Cardiac muscle cell (in vitro differentiated cells and primary cell): ENCODE measurements around the gene ANKRD11. TPM values are rescaled to one million over a fixed set of nuclear protein-coding genes. Genes with fewer than 3 reads are reported as not detected.

ENCODE experiments used
- DNase-seq, 2 donors: peaks; one replicate each; pipeline versions ENCODE4 v3.0.0 to v3.0.0-alpha.2; 2010 to 2017; ENCODE audit warnings: low read depth in 1 of 2, low spot score in 1 of 2
- H3K27ac ChIP-seq: fragments of 200-600 bp; sonication (generic); 2 replicates; pipeline ENCODE4 v1.5.1; 2016
- H3K27me3 ChIP-seq: fragments of 200-600 bp; sonication (generic); 2 replicates; pipeline ENCODE4 v1.6.0; 2016; ENCODE audit warnings: control low read depth
- H3K36me3 ChIP-seq: fragments of 200-600 bp; sonication (generic); 2 replicates; pipeline ENCODE4 v1.5.1; 2016; ENCODE audit warnings: control low read depth
- H3K4me1 ChIP-seq: fragments of 200-600 bp; sonication (generic); 2 replicates; pipeline ENCODE4 v1.8.1; 2017; ENCODE audit warnings: low read depth, mild to moderate bottlenecking, mixed run types
- H3K4me3 ChIP-seq: fragments of 200-600 bp; sonication (generic); 2 replicates; pipeline ENCODE4 v1.5.1; 2016; ENCODE audit warnings: mild to moderate bottlenecking
- H3K9me3 ChIP-seq: fragments of 200-600 bp; sonication (generic); 2 replicates; pipeline ENCODE4 v1.5.1; 2017; ENCODE audit warnings: low read depth, mild to moderate bottlenecking, control low read depth
- polyA plus RNA-seq: library from polyadenylated mRNA; unstranded; fragments of >200 nt; fragmentation: Nextera tagmentation; extraction: Ambion mirVana; gene quantifications from 2 replicates; pipeline ENCODE4 v1.2.1, GENCODE V29; 2016
- total RNA-seq: library from RNA; depleted of rRNA; stranded (reverse); fragments of >200 nt; gene quantifications from 2 replicates; pipeline ENCODE4 v1.2.3, GENCODE V29; 2016
- TF ChIP-seq, protein P1 (sequence below): IDR thresholded peaks from 2 replicates; pipeline ENCODE4 v1.5.1; 2012; ENCODE audit warnings: low read depth, mild to moderate bottlenecking, low read length

The ANKRD11 gene
- total and polyA plus RNA-seq, 2 experiments from 2014 or later: 111 to 131 TPM

DNA sequence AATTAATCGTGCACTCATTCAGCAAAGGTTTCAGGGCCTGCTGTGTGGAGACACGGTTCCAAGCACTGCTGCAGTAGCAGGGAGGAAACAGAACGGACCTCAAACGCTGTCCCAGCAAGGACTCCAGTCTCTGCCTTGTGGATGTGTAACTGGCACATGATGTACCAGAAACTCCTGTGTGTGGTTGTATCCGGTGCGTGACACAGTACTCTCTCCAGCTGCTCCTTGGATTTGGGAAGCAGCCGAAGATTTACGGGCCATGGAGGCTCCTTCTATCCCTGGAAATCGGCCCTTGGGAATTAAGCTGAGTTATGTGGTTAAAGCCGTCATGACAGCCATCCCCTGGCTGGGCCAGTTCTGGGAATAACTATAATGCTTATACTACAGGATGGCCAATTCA is 8.5 kb upstream of the ANKRD11 start:
- TF ChIP-seq, protein P1, sequence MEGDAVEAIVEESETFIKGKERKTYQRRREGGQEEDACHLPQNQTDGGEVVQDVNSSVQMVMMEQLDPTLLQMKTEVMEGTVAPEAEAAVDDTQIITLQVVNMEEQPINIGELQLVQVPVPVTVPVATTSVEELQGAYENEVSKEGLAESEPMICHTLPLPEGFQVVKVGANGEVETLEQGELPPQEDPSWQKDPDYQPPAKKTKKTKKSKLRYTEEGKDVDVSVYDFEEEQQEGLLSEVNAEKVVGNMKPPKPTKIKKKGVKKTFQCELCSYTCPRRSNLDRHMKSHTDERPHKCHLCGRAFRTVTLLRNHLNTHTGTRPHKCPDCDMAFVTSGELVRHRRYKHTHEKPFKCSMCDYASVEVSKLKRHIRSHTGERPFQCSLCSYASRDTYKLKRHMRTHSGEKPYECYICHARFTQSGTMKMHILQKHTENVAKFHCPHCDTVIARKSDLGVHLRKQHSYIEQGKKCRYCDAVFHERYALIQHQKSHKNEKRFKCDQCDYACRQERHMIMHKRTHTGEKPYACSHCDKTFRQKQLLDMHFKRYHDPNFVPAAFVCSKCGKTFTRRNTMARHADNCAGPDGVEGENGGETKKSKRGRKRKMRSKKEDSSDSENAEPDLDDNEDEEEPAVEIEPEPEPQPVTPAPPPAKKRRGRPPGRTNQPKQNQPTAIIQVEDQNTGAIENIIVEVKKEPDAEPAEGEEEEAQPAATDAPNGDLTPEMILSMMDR: no peak
- H3K27ac ChIP-seq: no peak overlapping the region
- peaks cover 5% of the 10 kb centered on the region for H3K4me1 ChIP-seq
- no peaks in the 10 kb centered on the region for H3K27me3 ChIP-seq
- H3K9me3 ChIP-seq: no peaks in the 10 kb centered on the region
- no peak overlapping the region for H3K4me3 ChIP-seq
- no peaks in the 10 kb centered on the region for H3K36me3 ChIP-seq
- DNase-seq: no peak

DNA sequence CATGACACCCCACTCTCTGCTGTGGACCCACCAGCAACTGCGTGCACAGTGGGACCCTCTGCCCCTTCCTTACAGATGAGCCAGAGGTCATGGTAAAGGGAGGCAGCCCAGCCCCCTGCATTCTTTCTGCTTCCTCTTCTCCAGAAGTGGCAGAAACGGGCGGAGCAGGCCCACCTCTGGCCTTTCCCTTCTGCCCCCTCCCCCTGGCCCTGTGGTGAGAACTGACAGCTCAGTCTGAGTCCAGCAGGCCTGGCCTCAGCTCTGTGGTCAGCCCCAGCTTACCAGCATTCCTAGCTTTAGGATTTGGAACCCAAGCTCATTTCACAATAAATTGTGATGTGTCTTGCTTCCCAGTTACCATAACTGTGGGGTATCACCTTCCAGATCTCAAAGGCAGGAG is 4.8 kb upstream of the ANKRD11 start:
- TF ChIP-seq, protein P1: no peak

DNA sequence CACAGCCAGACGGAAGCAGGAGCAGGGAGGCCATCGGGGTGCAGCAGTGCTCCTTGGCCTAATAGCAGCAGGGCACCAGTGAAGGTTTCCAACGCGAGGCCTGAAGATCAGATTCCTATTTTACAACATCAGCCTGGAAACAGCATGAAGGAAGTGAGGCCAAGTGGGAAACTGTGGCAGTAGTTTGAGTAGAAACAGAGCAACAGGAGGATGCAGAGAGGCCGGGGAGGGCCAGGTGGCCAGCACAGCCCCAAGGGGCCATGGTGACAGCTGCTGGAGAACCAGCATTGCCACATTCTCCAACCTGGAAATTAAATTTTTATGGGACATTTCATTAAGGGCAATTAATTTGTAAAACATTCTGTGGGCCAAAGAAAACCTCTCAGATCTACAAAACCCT is 3.4 kb upstream of the ANKRD11 start:
- no peak overlapping the region for H3K27ac ChIP-seq
- no peaks in the 10 kb centered on the region for H3K36me3 ChIP-seq
- no peaks in the 10 kb centered on the region for H3K9me3 ChIP-seq
- peaks cover 8% of the 10 kb centered on the region for H3K4me1 ChIP-seq
- TF ChIP-seq, protein P1: no peak
- no peak overlapping the region for H3K4me3 ChIP-seq
- H3K27me3 ChIP-seq: no peaks in the 10 kb centered on the region
- DNase-seq: no peak

More for the DNA sequence above, 4.8 kb upstream of the ANKRD11 start:
- Histone ChIP-seq H3K27me3 (no peaks in the 10 kb centered on the region), H3K9me3 (no peaks in the 10 kb centered on the region), H3K27ac (peak overlapping the region; percentile 79), H3K36me3 (no peaks in the 10 kb centered on the region), H3K4me1 (peaks cover 8% of the 10 kb centered on the region), H3K4me3 (no peak overlapping the region)
- DNase-seq: peak; percentile 49 to 84

DNA sequence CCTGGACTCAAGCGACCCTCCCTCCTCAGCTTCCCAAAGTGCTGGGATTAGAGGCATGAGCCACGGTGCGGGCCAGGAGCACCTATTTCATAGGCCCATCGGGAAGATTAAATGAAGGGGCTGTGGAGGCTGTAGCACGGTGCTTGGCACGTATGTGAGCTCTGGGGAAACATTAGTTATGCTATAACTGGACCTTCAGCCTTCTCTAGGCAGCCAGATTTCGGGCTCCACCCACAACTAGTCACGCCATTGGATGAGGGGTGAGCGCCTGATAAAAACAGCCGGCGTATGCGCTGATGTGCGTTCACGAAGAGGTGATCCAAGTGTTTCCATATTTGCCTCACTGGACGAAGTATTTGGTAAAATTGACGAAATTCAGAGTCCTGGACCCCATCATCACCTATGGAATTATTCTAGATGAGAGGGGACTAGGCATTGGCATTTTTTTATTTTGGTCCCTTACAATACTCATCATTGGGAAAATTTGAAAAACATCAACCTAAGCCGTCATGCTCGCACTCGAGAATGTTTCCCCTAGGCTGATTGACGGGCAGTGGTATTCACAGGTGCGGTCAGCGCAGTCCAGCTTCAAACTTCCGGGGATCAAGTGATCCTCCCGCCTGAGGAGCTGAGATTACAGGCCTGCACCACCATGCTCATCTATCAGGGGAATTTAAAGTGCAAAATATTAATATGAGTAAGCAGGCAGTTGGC is 1.8 kb upstream of the ANKRD11 start:
- no peak overlapping the region for H3K27ac ChIP-seq
- peaks cover 21% of the 10 kb centered on the region for H3K4me1 ChIP-seq
- H3K9me3 ChIP-seq: no peaks in the 10 kb centered on the region
- DNase-seq: no peak
- no peaks in the 10 kb centered on the region for H3K27me3 ChIP-seq
- peak overlapping the region; percentile 67 for H3K4me3 ChIP-seq
- TF ChIP-seq, protein P1: no peak
- no peaks in the 10 kb centered on the region for H3K36me3 ChIP-seq

DNA sequence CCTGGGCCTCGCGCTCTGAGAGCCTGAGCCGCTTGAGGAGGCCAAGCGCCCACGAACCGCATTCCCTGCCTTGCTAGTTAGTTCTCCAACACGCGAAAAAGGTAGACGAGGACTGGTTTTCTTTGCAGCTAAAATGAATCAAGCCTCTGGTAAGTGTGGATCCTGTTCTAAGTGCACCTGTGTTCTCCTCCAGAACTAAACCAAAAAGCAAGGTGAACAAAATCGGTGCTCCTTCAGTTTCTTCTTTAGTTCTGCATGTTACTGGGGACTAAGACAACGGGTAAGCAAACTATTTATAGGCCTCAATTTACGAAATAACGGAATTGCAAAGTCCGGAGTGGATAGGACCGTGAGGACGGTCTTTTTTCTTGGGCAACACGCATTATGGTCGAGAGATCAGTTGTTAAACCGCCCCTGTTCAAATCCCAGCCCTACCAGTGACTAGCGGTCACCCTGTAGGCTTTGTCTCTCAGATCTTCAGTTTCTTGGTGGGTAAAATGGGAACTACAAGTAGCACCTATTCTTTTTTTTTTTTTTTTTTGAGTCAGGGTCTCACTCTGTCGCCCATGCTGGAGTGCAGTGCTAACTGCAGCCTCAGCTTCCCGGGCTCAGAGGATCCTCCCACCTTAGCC is 993 bp upstream of the ANKRD11 start:
- TF ChIP-seq, protein P1: peak; percentile 12
- no peaks in the 10 kb centered on the region for H3K36me3 ChIP-seq
- H3K9me3 ChIP-seq: no peaks in the 10 kb centered on the region
- peak in 1 of 2 donors; percentile 40 for DNase-seq
- H3K27me3 ChIP-seq: no peaks in the 10 kb centered on the region
- H3K4me1 ChIP-seq: peaks cover 21% of the 10 kb centered on the region
- H3K27ac ChIP-seq: peak overlapping the region; percentile 89
- peak overlapping the region; percentile 67 for H3K4me3 ChIP-seq
